Cardiac muscle cell (in vitro differentiated cells and primary cell): ENCODE data around the gene NCAM1. TPM values are rescaled to one million over a fixed set of nuclear protein-coding genes. Genes with fewer than 3 reads are reported as not detected.

Source experiments
- DNase-seq, 2 donors: peaks; one replicate each; pipeline versions ENCODE4 v3.0.0 to v3.0.0-alpha.2; 2010 to 2017; ENCODE audit warnings: low read depth in 1 of 2, low spot score in 1 of 2
- H3K27ac ChIP-seq: fragments of 200-600 bp; sonication (generic); 2 replicates; pipeline ENCODE4 v1.5.1; 2016
- H3K27me3 ChIP-seq: fragments of 200-600 bp; sonication (generic); 2 replicates; pipeline ENCODE4 v1.6.0; 2016; ENCODE audit warnings: control low read depth
- H3K36me3 ChIP-seq: fragments of 200-600 bp; sonication (generic); 2 replicates; pipeline ENCODE4 v1.5.1; 2016; ENCODE audit warnings: control low read depth
- H3K4me1 ChIP-seq: fragments of 200-600 bp; sonication (generic); 2 replicates; pipeline ENCODE4 v1.8.1; 2017; ENCODE audit warnings: low read depth, mild to moderate bottlenecking, mixed run types
- H3K4me3 ChIP-seq: fragments of 200-600 bp; sonication (generic); 2 replicates; pipeline ENCODE4 v1.5.1; 2016; ENCODE audit warnings: mild to moderate bottlenecking
- H3K9me3 ChIP-seq: fragments of 200-600 bp; sonication (generic); 2 replicates; pipeline ENCODE4 v1.5.1; 2017; ENCODE audit warnings: low read depth, mild to moderate bottlenecking, control low read depth
- polyA plus RNA-seq: library from polyadenylated mRNA; unstranded; fragments of >200 nt; fragmentation: Nextera tagmentation; extraction: Ambion mirVana; gene quantifications from 2 replicates; pipeline ENCODE4 v1.2.1, GENCODE V29; 2016
- total RNA-seq: library from RNA; depleted of rRNA; stranded (reverse); fragments of >200 nt; gene quantifications from 2 replicates; pipeline ENCODE4 v1.2.3, GENCODE V29; 2016
- TF ChIP-seq, protein P1 (sequence below): IDR thresholded peaks from 2 replicates; pipeline ENCODE4 v1.5.1; 2012; ENCODE audit warnings: low read depth, mild to moderate bottlenecking, low read length

Gene NCAM1
- total and polyA plus RNA-seq, 2 experiments from 2014 or later: 61.9 to 203 TPM

DNA sequence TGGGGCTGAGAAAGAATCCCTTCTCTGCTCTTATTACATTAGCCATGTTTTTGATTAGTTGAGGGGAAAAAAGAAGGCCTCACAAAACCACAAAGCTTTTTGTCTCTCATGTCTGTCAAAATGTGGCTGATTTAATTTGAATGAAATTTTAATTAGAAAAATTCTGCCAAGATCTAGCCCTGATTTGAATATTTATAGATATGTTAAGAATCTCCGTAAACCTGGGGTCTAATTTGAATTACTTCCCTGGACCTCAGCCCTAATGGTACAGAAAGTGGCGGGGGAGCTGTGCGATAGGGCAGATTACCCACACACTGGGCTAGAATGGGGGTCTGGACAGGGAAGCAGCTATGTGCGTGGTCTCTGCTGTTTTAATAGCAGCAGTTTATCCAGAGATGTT lies 211.9 kb downstream of the NCAM1 start:
- TF ChIP-seq, protein P1, sequence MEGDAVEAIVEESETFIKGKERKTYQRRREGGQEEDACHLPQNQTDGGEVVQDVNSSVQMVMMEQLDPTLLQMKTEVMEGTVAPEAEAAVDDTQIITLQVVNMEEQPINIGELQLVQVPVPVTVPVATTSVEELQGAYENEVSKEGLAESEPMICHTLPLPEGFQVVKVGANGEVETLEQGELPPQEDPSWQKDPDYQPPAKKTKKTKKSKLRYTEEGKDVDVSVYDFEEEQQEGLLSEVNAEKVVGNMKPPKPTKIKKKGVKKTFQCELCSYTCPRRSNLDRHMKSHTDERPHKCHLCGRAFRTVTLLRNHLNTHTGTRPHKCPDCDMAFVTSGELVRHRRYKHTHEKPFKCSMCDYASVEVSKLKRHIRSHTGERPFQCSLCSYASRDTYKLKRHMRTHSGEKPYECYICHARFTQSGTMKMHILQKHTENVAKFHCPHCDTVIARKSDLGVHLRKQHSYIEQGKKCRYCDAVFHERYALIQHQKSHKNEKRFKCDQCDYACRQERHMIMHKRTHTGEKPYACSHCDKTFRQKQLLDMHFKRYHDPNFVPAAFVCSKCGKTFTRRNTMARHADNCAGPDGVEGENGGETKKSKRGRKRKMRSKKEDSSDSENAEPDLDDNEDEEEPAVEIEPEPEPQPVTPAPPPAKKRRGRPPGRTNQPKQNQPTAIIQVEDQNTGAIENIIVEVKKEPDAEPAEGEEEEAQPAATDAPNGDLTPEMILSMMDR: no peak
- no peak for DNase-seq
- Histone ChIP-seq H3K27me3 (no peaks in the 10 kb centered on the region), H3K4me3 (no peak overlapping the region), H3K9me3 (no peaks in the 10 kb centered on the region), H3K4me1 (peaks cover 6% of the 10 kb centered on the region), H3K27ac (no peak overlapping the region), H3K36me3 (no peaks in the 10 kb centered on the region)

- H3K4me3 ChIP-seq: no peak overlapping the region
- peaks cover 16% of the 10 kb centered on the region for H3K4me1 ChIP-seq
- no peaks in the 10 kb centered on the region for H3K9me3 ChIP-seq
- TF ChIP-seq, protein P1: no peak
- H3K27ac ChIP-seq: no peak overlapping the region
- no peaks in the 10 kb centered on the region for H3K36me3 ChIP-seq
- no peaks in the 10 kb centered on the region for H3K27me3 ChIP-seq
- peak in 1 of 2 donors; percentile 31 for DNase-seq
Measured at GRCh38 chr11:113174882-113175281, 213.7 kb downstream of the NCAM1 start.

GRCh38 chr11:113176599-113177360 lies 215.6 kb downstream of the NCAM1 start:
- Histone ChIP-seq H3K9me3 (no peaks in the 10 kb centered on the region), H3K4me3 (no peak overlapping the region), H3K4me1 (peaks cover 16% of the 10 kb centered on the region), H3K36me3 (no peaks in the 10 kb centered on the region), H3K27ac (no peak overlapping the region), H3K27me3 (no peaks in the 10 kb centered on the region)
- DNase-seq: peak in 1 of 2 donors; percentile 86
- TF ChIP-seq, protein P1: no peak

DNA sequence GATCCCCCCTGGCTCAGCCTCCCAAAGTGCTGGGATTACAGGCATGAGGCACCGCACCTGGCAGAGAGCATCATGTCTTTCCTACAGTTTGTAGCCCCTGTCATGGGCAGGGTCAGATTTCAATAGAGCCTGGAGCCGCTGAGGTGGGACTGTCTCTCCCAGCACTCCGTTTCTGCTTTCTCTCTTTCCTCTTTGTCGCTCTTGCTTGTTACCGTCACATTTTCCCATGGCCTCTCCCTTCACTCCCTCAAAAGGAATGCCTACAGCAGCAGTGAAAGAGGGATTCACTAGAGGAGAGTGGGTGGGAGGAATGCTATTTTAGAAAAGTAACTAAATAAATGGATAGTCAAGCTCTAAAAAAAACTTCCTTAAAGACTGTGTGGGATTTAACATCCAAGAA lies 216.5 kb downstream of the NCAM1 start:
- TF ChIP-seq, protein P1: no peak
- H3K27ac ChIP-seq: no peak overlapping the region

GRCh38 chr11:113178381-113179070 lies 217.3 kb downstream of the NCAM1 start:
- H3K4me3 ChIP-seq: no peak overlapping the region
- TF ChIP-seq, protein P1: no peak
- H3K36me3 ChIP-seq: no peaks in the 10 kb centered on the region
- H3K4me1 ChIP-seq: peaks cover 16% of the 10 kb centered on the region
- no peak overlapping the region for H3K27ac ChIP-seq
- DNase-seq: peak in 1 of 2 donors; percentile 25
- H3K9me3 ChIP-seq: no peaks in the 10 kb centered on the region
- no peaks in the 10 kb centered on the region for H3K27me3 ChIP-seq

More for the DNA sequence above, 216.5 kb downstream of the NCAM1 start:
- no peaks in the 10 kb centered on the region for H3K9me3 ChIP-seq
- H3K4me3 ChIP-seq: no peak overlapping the region
- DNase-seq: no peak
- no peaks in the 10 kb centered on the region for H3K27me3 ChIP-seq
- peaks cover 16% of the 10 kb centered on the region for H3K4me1 ChIP-seq
- H3K36me3 ChIP-seq: no peaks in the 10 kb centered on the region
